H1 (cell line): ENCODE measurements around the gene E2F1. TPM values are rescaled to one million over a fixed set of nuclear protein-coding genes. Genes with fewer than 3 reads are reported as not detected.

Source experiments
- SIN3A ChIP-seq, 2 experiments: IDR thresholded peaks in 1 of 2; conservative IDR thresholded peaks in 1 of 2; 2 replicates each; pipeline ENCODE4 v1.6.1; 2011 to 2012; ENCODE audit warnings: low read length in 2 of 2, improper control_type of control experiment in 1 of 2, low read depth in 1 of 2, mild to moderate bottlenecking in 1 of 2
- polyA plus RNA-seq, 7 experiments: library from polyadenylated mRNA; depleted of rRNA in 3 of 7; stranded (reverse) in 5 of 7; unstranded in 2 of 7; fragments of >200 nt in 5 of 7; fragments of 200-250 nt in 2 of 7; gene quantifications; 1 replicate in 5 of 7; 2 replicates in 1 of 7; 4 replicates in 1 of 7; pipeline versions ENCODE4 v1.2.1 to v1.2.3, GENCODE V29; 2011 to 2013; ENCODE audit warnings: missing spikeins in 2 of 7, mixed read lengths in 2 of 7
- total RNA-seq: library from RNA; stranded (reverse); fragmentation: NEBNext Ultra II Directional; extraction: Animal tissue kit (Norgen Biotek cat#: 25700); gene quantifications from 2 replicates; pipeline ENCODE4 v1.2.1, GENCODE V29; 2021

Gene E2F1
- total and polyA plus RNA-seq, 2 of the 8 experiments (the other 6 are each of a cell fraction or from before 2014, with no cell fraction given): 33.4 to 35.8 TPM

- no peak for TF ChIP-seq SIN3A (conservative IDR thresholded peaks at IDR 0.05 in 1 of 2, IDR thresholded peaks at IDR 0.05 in 1 of 2; ENCODE audit: low read depth in 1 of 2, low read length in 2 of 2)
- TF ChIP-seq, all 59 proteins: peak for 2
Observed at GRCh38 chr20:33693741-33694638, 7.8 kb upstream of the E2F1 start (continued).
